Ovary (tissue), 3 donors: ENCODE data around the gene PPFIA2.

ENCODE experiments used
- EP300 ChIP-seq: sonication (generic); formaldehyde crosslinking; IDR thresholded peaks from one replicate; pipeline ENCODE4 v1.6.1; 2017; ENCODE audit warnings: antibody characterized with exemption
- POLR2A ChIP-seq: fragments of 450-650 bp; IDR thresholded peaks from one replicate; pipeline ENCODE4 v1.6.1; 2017; ENCODE audit warnings: antibody characterized with exemption, mild to moderate bottlenecking, moderate library complexity
- TF ChIP-seq, protein P1 (sequence below), 3 donors: fragments of 450-650 bp in 2 of 3; fragments of 200-600 bp in 1 of 3; IDR thresholded peaks; one replicate each; pipeline versions ENCODE4 v1.5.1 to v1.8.0; 2016 to 2022; ENCODE audit warnings: antibody characterized with exemption in 3 of 3, mild to moderate bottlenecking in 1 of 3
- donor health status: DM: no; HTN: no; CAD: no.

DNA sequence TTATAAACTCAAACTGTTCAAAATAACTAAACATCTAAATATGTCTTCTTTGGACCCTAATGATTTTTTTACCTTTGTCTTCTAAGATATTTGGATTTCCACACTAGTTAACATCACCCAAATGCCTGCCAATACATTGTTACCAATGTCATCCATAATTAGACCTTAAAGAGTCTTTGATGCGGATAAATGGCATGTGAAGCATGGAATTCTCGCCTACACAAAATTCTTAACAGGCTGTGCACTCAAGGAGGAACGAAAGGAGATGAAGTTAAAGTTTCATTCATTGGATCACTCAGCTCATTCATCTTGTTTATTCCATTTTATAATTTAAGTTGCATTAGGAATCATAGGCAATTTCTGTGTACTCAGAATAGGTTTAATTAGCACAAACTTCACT is 461.5 kb downstream of the PPFIA2 start:
- TF ChIP-seq, protein P1, sequence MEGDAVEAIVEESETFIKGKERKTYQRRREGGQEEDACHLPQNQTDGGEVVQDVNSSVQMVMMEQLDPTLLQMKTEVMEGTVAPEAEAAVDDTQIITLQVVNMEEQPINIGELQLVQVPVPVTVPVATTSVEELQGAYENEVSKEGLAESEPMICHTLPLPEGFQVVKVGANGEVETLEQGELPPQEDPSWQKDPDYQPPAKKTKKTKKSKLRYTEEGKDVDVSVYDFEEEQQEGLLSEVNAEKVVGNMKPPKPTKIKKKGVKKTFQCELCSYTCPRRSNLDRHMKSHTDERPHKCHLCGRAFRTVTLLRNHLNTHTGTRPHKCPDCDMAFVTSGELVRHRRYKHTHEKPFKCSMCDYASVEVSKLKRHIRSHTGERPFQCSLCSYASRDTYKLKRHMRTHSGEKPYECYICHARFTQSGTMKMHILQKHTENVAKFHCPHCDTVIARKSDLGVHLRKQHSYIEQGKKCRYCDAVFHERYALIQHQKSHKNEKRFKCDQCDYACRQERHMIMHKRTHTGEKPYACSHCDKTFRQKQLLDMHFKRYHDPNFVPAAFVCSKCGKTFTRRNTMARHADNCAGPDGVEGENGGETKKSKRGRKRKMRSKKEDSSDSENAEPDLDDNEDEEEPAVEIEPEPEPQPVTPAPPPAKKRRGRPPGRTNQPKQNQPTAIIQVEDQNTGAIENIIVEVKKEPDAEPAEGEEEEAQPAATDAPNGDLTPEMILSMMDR (IDR thresholded peaks at IDR 0.05), result no peak
- TF ChIP-seq POLR2A (no peak), EP300 (no peak)
